Dedifferentiated amniotic fluid mesenchymal stem cell (primary cell): ENCODE results near the gene BCL6.
"Not testable (repeated sequence)": the region's sequence is repeated elsewhere in the genome, so short reads cannot be mapped to it uniquely, and the experiment has no call there.

Experiments
- DNase-seq: peaks from one replicate; pipeline ENCODE4 v3.0.0-alpha.2; 2016; ENCODE audit errors: extremely low spot score

BCL6 gene

DNA sequence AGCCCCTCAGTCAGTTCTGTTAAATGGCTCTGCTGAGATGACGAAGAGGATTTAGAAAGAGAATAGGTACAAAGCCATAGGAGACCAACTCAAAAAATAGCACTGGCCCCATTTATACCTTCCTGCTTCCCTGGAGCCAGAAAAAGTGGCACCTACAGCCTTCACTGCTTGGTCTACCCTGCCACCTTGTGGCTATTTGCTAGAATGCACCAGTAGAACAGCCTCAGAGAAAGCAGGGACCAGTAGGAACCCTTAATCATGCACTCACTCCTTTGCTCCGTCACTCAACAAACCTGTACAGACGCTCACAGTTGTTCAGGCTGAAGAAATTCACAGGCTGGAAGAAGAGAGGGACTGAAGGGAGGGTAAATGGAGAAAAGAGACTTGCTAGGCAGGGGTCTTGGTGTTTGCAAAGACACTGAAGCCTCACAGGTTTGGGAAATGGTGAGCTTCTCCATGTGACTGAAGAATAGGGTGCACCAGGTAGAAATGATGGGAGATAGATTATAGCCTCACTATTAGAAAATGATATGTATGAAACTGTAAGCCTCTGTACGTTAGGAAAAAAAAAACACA, 30.8 kb downstream of the BCL6 start:
- peak; percentile 73 for DNase-seq

DNA sequence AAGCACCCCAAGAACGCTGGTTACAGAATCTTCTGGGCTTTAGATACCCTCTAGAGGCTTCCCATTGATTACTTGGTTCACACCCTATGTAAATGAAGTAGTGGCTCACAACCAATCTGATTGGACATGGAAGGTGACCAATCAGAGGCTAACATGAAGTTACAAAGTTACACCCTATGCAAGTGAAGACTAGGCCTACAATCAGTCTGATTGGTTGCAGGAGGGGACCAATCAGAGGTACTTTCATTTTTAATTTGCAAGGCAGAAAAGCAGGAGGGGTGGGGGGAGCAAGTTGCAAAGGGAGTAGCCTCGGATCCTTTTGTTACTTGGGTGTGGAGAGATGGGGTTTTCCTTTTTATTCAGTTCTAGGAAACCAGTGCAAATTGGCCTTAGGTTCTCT, 31.8 kb downstream of the BCL6 start:
- no peak for DNase-seq

DNA sequence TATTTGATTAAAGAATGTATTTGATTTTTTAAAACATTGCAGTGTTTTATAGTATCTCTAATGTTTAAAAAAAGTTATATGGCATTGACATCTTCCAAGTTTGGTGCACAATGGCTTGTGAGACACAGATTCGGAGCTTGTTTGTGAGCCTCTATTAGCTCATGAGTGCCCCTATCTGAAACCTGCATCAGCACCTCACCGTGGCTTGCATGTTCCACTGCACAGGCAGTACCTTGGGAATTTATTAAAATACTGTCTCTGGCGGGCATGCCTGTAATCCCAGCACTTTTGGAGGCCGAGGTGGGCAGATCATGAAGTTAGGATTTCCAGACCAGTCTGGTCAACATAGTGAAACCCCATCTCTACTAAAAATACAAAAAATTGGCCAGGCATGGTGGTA, 36.1 kb downstream of the BCL6 start:
- no peak for DNase-seq

- DNase-seq = no peak
Measured at GRCh38 chr3:187708696-187709095, 36.6 kb downstream of the BCL6 start.

DNA sequence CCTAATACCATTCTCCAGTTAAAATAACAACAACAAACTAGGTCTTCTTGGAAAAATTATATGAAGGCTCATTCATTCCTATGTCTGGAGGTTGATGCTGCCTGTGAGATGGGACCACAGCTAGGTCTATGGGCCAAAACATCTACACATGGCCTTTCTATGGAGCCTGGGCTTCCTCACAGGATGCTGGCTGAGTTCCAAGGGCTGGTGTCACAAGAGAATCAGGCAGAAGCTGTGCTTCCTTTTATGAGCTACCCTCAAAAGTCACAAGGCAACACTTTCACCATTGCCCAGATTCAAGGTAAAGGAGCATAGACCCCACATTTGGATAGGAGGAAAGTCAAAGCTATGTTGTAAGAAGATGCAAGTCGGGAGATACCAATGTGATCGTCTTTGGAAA, 38.3 kb downstream of the BCL6 start:
- no peak for DNase-seq

DNA sequence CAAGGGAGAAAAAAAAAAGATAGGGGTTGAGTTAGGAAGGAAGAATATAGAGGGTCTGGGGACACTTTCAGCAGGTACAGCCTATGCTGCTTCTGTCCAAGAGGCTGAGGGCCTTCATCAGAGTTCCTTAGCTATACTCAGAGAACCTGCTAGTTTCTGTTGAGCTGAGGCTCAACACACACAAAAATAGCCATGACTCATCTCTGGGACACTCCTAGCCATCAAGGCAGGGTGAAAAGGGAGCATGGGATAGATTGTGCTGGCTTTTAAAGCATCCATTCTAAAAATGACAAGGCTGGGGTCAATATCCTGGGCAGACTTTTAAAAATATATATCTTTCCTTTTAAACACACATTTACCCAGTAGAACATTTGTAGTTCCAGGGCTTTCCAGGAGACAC, 40.1 kb downstream of the BCL6 start:
- DNase-seq = peak; percentile 27

DNA sequence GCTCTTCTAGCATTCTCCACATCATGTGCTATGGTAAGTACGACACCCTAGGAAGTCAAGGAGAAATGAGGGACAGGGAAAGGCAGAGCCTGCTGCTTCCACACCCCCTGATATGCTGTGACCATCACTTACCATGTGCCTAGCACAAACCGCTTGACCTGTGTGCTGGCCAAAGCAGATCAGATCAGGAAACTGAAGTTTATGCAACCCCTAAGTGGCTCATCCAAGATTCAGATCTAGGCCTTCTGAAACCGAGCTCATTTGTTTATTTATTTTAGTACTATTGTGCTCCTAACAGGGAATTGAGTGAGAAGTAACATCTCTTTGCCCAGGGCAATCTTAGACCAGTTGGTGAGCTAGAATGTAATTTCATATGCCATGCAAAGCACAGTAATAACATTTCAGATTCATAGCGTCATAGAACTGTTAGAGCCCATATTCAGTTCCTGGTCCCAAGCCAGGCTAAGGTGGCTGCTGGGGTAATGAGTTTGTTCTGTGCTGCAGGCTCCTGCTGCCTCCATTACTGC, 42.7 kb downstream of the BCL6 start, which contains the start of gene RTP2:
RTP2 (minus strand) TSS at position 51 of the 527 bp plus-strand sequence. CDS start 429 bp downstream, outside the sequence.
- peak; percentile 51 for DNase-seq

DNA sequence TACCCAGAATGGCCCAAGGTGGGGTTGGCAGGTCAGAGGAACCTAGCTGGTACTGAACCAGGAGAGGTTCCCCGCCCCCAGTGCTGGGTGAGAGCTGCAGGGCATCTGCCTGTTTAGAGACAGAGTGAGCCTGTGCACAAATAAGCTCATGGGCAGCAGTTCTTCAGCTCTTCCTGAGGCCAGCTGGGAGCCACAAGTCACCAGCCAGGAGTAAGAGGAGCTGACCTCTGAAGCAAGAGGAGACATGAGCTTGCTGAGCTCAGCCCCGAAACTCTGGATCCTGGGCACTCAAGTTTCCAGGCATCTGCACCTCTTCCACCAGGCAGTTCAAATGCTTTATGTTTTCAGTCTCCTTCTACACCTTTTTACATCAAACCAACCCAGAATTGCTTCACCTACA, 45.0 kb downstream of the BCL6 start:
- DNase-seq = no peak

DNA sequence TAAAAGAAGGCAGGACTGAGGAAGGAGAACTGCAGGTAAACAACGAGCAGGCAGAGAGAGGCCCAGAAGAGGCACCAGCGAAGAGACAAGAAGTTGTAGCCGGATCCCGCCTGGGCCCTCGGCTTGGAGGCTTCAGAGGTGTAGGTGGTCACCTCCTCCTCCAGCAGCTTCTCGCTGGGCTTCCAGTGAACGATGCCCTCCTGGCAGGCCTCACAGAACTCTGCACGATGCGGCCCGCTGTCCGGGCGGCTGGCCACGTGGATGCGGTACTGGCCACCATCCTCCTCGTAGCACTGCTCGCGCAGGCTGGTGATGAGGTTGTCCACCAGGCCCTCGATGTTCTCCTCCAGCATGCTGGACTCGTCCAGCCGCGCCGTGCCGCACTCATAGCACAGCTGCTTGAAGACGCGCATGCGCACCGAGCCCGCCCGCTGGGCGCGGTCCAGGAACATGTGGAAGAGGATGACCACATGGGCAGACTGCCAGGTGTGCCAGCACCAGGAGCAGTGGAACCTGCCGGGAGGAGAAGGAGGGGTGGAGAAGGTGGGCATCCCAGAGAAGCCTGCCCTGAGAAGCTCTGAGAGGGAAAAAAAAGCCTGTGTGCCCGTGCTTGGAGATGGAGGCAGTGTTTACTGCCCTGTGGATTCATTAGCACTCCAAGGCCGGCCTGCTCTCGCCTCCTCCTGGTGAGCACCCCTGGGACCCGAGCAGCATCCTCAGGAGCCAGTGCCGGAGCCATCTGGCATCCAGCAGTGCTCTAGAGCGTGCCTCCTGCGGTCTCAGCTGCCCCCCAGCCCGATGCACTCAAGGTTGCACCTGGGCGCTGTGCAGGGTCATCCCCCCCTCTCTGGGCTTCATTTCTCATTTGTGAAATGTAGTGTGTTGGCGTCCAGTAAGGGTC, 46.5 kb downstream of the BCL6 start:
- DNase-seq = no peak

- no peak for DNase-seq
Measured at GRCh38 chr3:187696021-187696420, 49.2 kb downstream of the BCL6 start.

GRCh38 chr3:187695449-187695848, 49.8 kb downstream of the BCL6 start:
- DNase-seq = no peak

GRCh38 chr3:187694801-187695200, 50.5 kb downstream of the BCL6 start:
- DNase-seq = no peak

- DNase-seq = no peak
Measured at GRCh38 chr3:187693431-187693830, 51.8 kb downstream of the BCL6 start.

DNA sequence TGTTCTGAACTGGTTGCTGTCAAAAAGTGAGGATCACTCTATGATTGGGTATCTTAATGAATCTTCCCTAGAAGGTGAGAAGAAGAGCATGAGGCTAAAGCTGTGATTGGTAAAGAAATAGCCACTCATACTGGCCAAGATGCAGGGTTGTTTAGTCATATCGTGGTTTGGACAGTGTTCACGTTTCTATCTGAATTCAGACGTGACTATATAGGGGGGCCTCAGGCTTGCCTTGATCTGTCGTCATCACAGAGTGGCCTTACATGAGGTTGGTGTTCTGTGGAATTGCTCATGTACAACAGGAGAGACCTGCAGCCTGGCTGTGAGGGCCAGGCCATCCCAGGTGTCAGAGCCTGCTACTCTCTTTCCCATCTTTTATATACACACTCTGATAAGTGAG, 55.3 kb downstream of the BCL6 start:
- no peak for DNase-seq

GRCh38 chr3:187686621-187687273, 58.5 kb downstream of the BCL6 start:
- DNase-seq = no peak

DNA sequence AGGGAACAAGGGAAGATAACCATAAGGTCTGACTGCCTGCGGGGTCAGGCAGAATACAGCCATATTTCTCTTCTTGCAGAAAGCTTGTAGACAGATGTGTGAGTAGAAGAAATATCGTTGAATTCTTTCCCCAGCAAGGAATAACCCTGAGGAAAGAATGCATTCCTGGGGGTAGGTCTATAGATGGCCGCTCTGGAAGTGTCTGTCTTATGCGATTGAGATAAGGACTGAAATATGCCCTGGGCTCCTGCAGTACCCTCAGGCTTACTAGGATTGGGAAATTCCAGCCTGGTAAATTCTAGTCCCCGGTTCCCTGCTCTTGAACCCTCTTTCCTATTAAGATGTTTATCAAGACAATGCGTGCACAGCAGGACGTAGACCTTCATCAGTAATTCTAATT, 59.3 kb downstream of the BCL6 start:
- no peak for DNase-seq

DNA sequence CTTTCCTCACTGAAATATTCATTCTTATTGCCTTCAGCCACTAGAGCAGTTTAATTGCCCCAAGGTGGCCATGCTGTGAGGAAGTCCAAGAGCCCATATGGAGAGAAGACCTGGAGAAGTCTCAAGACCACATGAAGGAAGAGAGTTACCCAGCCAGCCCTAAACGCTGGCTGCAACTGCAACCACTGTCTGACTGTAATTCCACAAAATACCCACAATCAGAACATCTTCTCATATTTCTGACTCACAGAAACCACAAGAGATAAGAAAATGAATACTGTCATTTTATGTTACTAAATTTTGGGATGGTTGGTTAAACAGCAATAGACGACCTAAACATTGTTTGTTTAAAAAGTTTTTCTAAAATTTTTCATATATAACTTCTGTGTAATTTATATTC, 60.4 kb downstream of the BCL6 start:
- no peak for DNase-seq

GRCh38 chr3:187684444-187684843, 60.8 kb downstream of the BCL6 start:
- DNase-seq = no peak

DNA sequence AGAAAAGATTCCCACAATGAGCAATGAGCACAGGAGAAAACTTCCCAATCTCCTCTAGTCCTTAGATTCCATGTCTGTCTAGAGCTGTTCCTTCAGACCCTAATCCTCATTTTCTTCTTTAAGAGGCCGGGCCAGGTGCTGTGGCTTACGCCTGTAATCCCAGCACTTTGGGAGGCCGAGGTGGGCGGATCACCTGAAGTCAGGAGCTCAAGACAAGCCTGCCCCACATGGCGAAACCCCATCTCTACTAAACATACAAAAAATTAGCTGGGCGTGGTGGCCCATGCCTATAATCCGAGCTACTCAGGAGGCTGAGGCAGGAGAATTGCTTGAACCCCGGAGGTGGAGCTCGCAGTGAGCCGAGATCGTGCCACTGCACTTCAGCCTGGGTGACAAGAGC, 63.5 kb downstream of the BCL6 start:
- DNase-seq = not testable (repeated sequence)

GRCh38 chr3:187679638-187680396, 65.5 kb downstream of the BCL6 start:
- peak; percentile 80 for DNase-seq

- peak; percentile 49 for DNase-seq
Measured at GRCh38 chr3:187678726-187679268, 66.5 kb downstream of the BCL6 start.
